Natural killer cell (primary cell): ENCODE results near the gene IFNG. TPM values are rescaled to one million over a fixed set of nuclear protein-coding genes. Genes with fewer than 3 reads are reported as not detected.

Experiments
- ATAC-seq, 3 donors: fragments of 150-1000 bp in 2 of 3; fragments of 200-7000 bp in 1 of 3; cut with Tn5 transposase; 1 replicate in 1 of 3; 2 replicates in 2 of 3; pipeline ENCODE4 v1.10.0; 2021; ENCODE audit warnings: mild to moderate bottlenecking in 2 of 3, moderate library complexity in 2 of 3
- DNase-seq, 2 donors: peaks; one replicate each; pipeline versions ENCODE4 v3.0.0 to v3.0.0-alpha.2; 2013 to 2021; ENCODE audit warnings: mixed read lengths in 1 of 2
- H3K27ac ChIP-seq: one replicate; pipeline ENCODE4 v1.5.1; 2013; ENCODE audit warnings: mild to moderate bottlenecking, low read length
- H3K27me3 ChIP-seq: one replicate; pipeline ENCODE4 v1.6.1; 2013; ENCODE audit warnings: low read length; ENCODE audit not compliant: control insufficient read depth, insufficient read depth
- H3K36me3 ChIP-seq: one replicate; pipeline ENCODE4 v1.6.1; 2013; ENCODE audit warnings: low read length; ENCODE audit not compliant: control insufficient read depth, insufficient read depth
- H3K4me1 ChIP-seq: one replicate; pipeline ENCODE4 v1.6.1; 2013; ENCODE audit warnings: low read length; ENCODE audit not compliant: control insufficient read depth, insufficient read depth
- H3K4me3 ChIP-seq: one replicate; pipeline ENCODE4 v1.5.1; 2013; ENCODE audit warnings: low read length
- H3K9me3 ChIP-seq: one replicate; pipeline ENCODE4 v1.6.1; 2013; ENCODE audit warnings: low read length; ENCODE audit not compliant: control insufficient read depth, insufficient read depth
- H3K27ac Mint-ChIP-seq, 2 donors: one replicate each; pipeline ENCODE4 v1.8.0; 2022; ENCODE audit warnings: mild to moderate bottlenecking in 2 of 2, mixed read lengths in 2 of 2, moderate library complexity in 1 of 2
- H3K27me3 Mint-ChIP-seq, 2 donors: one replicate each; pipeline ENCODE4 v1.8.0; 2022; ENCODE audit warnings: low read depth in 2 of 2, mixed read lengths in 2 of 2
- H3K36me3 Mint-ChIP-seq: one replicate; pipeline ENCODE4 v1.8.0; 2022; ENCODE audit warnings: mixed read lengths
- H3K4me1 Mint-ChIP-seq, 2 donors: one replicate each; pipeline ENCODE4 v1.8.0; 2022; ENCODE audit warnings: mixed read lengths in 2 of 2
- H3K4me3 Mint-ChIP-seq: one replicate; pipeline ENCODE4 v1.8.0; 2022; ENCODE audit warnings: mild to moderate bottlenecking, moderate library complexity, mixed read lengths
- H3K9me3 Mint-ChIP-seq, 2 donors: one replicate each; pipeline ENCODE4 v1.8.0; 2022; ENCODE audit warnings: mixed read lengths in 2 of 2
- CTCF ChIP-seq: fragments of 200-600 bp; IDR thresholded peaks from one replicate; pipeline ENCODE4 v1.8.0; 2022; ENCODE audit warnings: antibody characterized with exemption
- WGBS: methylation state at CpG from one replicate; pipeline ENCODE4 v1.1.7; 2013; ENCODE audit warnings: missing lambda C conversion rate; ENCODE audit not compliant: insufficient coverage; 5-methylcytosine and 5-hydroxymethylcytosine counted together
- intact Hi-C: fragments of 100-400 bp; cut with micrococcal nuclease; formaldehyde crosslinking; loops from one replicate; pipeline ENCODE4 v1.14.2; 2022
- total RNA-seq, 4 donors: library from RNA; stranded (reverse); fragments of 120-200 nt in 1 of 4; gene quantifications; one replicate each; pipeline versions ENCODE4 v1.2.3 to v1.2.4, GENCODE V29; 2013 to 2022

IFNG gene
- total RNA-seq, 3 donors from 2014 or later (not counting 1 experiment from before 2014, with no cell fraction given): 66.5 to 248 (median 124) TPM

GRCh38 chr12:68117661-68118060 is 41.9 kb downstream of the IFNG start:
- Histone ChIP-seq H3K4me3 (no peak overlapping the region), H3K27ac (peak overlapping the region; percentile 72), H3K27me3 (no peaks in the 10 kb centered on the region), H3K4me1 (peaks cover 41% of the 10 kb centered on the region), H3K9me3 (no peaks in the 10 kb centered on the region), H3K36me3 (no peaks in the 10 kb centered on the region)
- no peaks in the 10 kb centered on the region for H3K27me3 Mint-ChIP-seq
- no peaks in the 10 kb centered on the region for H3K9me3 Mint-ChIP-seq
- peaks cover 8 to 16% of the 10 kb centered on the region in 2 donors for H3K4me1 Mint-ChIP-seq
- intact Hi-C loops: loop anchor here (5.0 kb wide), 1 partner anchor 75 kb away; no protein-coding TSS in a partner anchor
- no peak overlapping the region for H3K27ac Mint-ChIP-seq
- no peak for TF ChIP-seq CTCF
- WGBS: 58% methylated on average over 2 of the region's 3 CpGs
- peak overlapping the region; percentile 64 for H3K4me3 Mint-ChIP-seq
- H3K36me3 Mint-ChIP-seq: no peaks in the 10 kb centered on the region
- ATAC-seq (no peak), DNase-seq (no peak)

- Histone ChIP-seq H3K4me1 (peaks cover 24% of the 10 kb centered on the region), H3K36me3 (no peaks in the 10 kb centered on the region), H3K27me3 (no peaks in the 10 kb centered on the region), H3K9me3 (no peaks in the 10 kb centered on the region), H3K27ac (no peak overlapping the region), H3K4me3 (no peak overlapping the region)
- no peaks in the 10 kb centered on the region for H3K27me3 Mint-ChIP-seq
- no peaks in the 10 kb centered on the region for H3K9me3 Mint-ChIP-seq
- no peak overlapping the region for H3K27ac Mint-ChIP-seq
- WGBS: 94% methylated on average over 2 of the region's 2 CpGs
- no peak for TF ChIP-seq CTCF
- DNase-seq (no peak), ATAC-seq (no peak)
- peaks cover 8 to 16% of the 10 kb centered on the region in 2 donors for H3K4me1 Mint-ChIP-seq
- H3K4me3 Mint-ChIP-seq: no peak overlapping the region
- H3K36me3 Mint-ChIP-seq: no peaks in the 10 kb centered on the region
- intact Hi-C loops: loop anchor here (5.0 kb wide), 1 partner anchor 73 kb away; no protein-coding TSS in a partner anchor
These were observed 44.3 kb downstream of the IFNG start for GRCh38 chr12:68115281-68115680.

- TF ChIP-seq CTCF: no peak
- Histone ChIP-seq H3K36me3 (no peaks in the 10 kb centered on the region), H3K27ac (no peak overlapping the region), H3K4me1 (peaks cover 17% of the 10 kb centered on the region), H3K27me3 (no peaks in the 10 kb centered on the region), H3K9me3 (no peaks in the 10 kb centered on the region), H3K4me3 (no peak overlapping the region)
- Mint-ChIP-seq H3K27me3 (no peaks in the 10 kb centered on the region), H3K27ac (no peak overlapping the region), H3K4me3 (no peak overlapping the region), H3K4me1 (peaks cover 8 to 16% of the 10 kb centered on the region in 2 donors), H3K9me3 (no peaks in the 10 kb centered on the region), H3K36me3 (no peaks in the 10 kb centered on the region)
- intact Hi-C loops: loop anchor here (5.0 kb wide), 1 partner anchor 72 kb away; no protein-coding TSS in a partner anchor
- WGBS: 99% methylated on average over 6 of the region's 6 CpGs
- ATAC-seq (no peak), DNase-seq (no peak)
These were observed 44.9 kb downstream of the IFNG start for GRCh38 chr12:68114606-68115005.

- no CpG with 5 or more reads among the region's 1 CpG for WGBS
- DNase-seq (peak in 1 of 2 donors; percentile 71), ATAC-seq (peak in 2 of 3 donors; percentile 47 to 50)
- H3K36me3 Mint-ChIP-seq: no peaks in the 10 kb centered on the region
- no peak overlapping the region for H3K4me3 Mint-ChIP-seq
- H3K9me3 ChIP-seq: no peaks in the 10 kb centered on the region
- H3K9me3 Mint-ChIP-seq: no peaks in the 10 kb centered on the region
- peak; percentile 34 for TF ChIP-seq CTCF
- no peaks in the 10 kb centered on the region for H3K36me3 ChIP-seq
- no peaks in the 10 kb centered on the region for H3K27me3 ChIP-seq
- H3K27ac Mint-ChIP-seq: no peak overlapping the region
- peaks cover 15% of the 10 kb centered on the region for H3K4me1 ChIP-seq
- H3K4me3 ChIP-seq: no peak overlapping the region
- no peak overlapping the region for H3K27ac ChIP-seq
- H3K4me1 Mint-ChIP-seq: peaks cover 8 to 16% of the 10 kb centered on the region in 2 donors
- H3K27me3 Mint-ChIP-seq: no peaks in the 10 kb centered on the region
- intact Hi-C loops: no loop called here
These were observed 45.9 kb downstream of the IFNG start for GRCh38 chr12:68113644-68114043.
